CD8-positive, alpha-beta memory T cell (primary cell): ENCODE results near the gene ZNF681. TPM values are rescaled to one million over a fixed set of nuclear protein-coding genes. Genes with fewer than 3 reads are reported as not detected.

ENCODE experiments used
- CTCF ChIA-PET: fragments of 350-600 bp; sonication (Branson Sonifier 250); formaldehyde crosslinking; loops from one replicate; lab custom pipeline; 2021; ENCODE audit warnings: antibody characterized with exemption; lab: Charles Lee
- POLR2A ChIA-PET: fragments of 350-600 bp; sonication (Branson Sonifier 250); formaldehyde crosslinking; loops from one replicate; lab custom pipeline; 2021; ENCODE audit warnings: antibody characterized with exemption; lab: Charles Lee
- DNase-seq, 5 donors: peaks; one replicate each; pipeline versions ENCODE4 v3.0.0 to v3.0.0-alpha.2; 2020 to 2022; ENCODE audit warnings: mixed read lengths in 1 of 5
- H3K27ac ChIP-seq: one replicate; pipeline ENCODE4 v1.7.0; 2013; ENCODE audit warnings: low read depth, mild to moderate bottlenecking, low read length, moderate library complexity
- H3K27me3 ChIP-seq: 2 replicates; pipeline ENCODE4 v1.7.0; 2013; ENCODE audit warnings: low read length, mild to moderate bottlenecking; ENCODE audit not compliant: insufficient read depth, poor library complexity, severe bottlenecking
- H3K36me3 ChIP-seq: 2 replicates; pipeline ENCODE4 v1.7.0; 2013; ENCODE audit warnings: mild to moderate bottlenecking, low read length, moderate library complexity; ENCODE audit not compliant: insufficient read depth
- H3K4me1 ChIP-seq: 2 replicates; pipeline ENCODE4 v1.7.0; 2013; ENCODE audit warnings: mild to moderate bottlenecking, low read length, moderate library complexity; ENCODE audit not compliant: insufficient read depth
- H3K4me3 ChIP-seq: 2 replicates; pipeline ENCODE4 v1.7.0; 2013; ENCODE audit warnings: mild to moderate bottlenecking, low read length
- H3K9me3 ChIP-seq: 2 replicates; pipeline ENCODE4 v1.7.0; 2013; ENCODE audit warnings: mild to moderate bottlenecking, low read length
- H3K27ac Mint-ChIP-seq, 8 donors: one replicate each; pipeline ENCODE4 v1.8.0; 2020 to 2021; ENCODE audit warnings: mixed read lengths in 8 of 8, mild to moderate bottlenecking in 6 of 8, inconsistent platforms in 3 of 8, moderate library complexity in 3 of 8
- H3K27me3 Mint-ChIP-seq, 2 donors: one replicate each; pipeline ENCODE4 v1.8.0; 2020 to 2021; ENCODE audit warnings: mixed read lengths in 2 of 2, mild to moderate bottlenecking in 1 of 2, moderate library complexity in 1 of 2
- H3K36me3 Mint-ChIP-seq, 3 donors: one replicate each; pipeline ENCODE4 v1.8.0; 2020 to 2021; ENCODE audit warnings: mixed read lengths in 3 of 3, inconsistent platforms in 1 of 3, mild to moderate bottlenecking in 1 of 3
- H3K4me1 Mint-ChIP-seq, 3 donors: one replicate each; pipeline ENCODE4 v1.8.0; 2020 to 2021; ENCODE audit warnings: mixed read lengths in 3 of 3, inconsistent platforms in 1 of 3, mild to moderate bottlenecking in 1 of 3
- H3K4me3 Mint-ChIP-seq, 7 donors: one replicate each; pipeline ENCODE4 v1.8.0; 2020 to 2021; ENCODE audit warnings: mixed read lengths in 7 of 7, mild to moderate bottlenecking in 6 of 7, moderate library complexity in 4 of 7, inconsistent platforms in 2 of 7
- H3K9me3 Mint-ChIP-seq, 5 donors: one replicate each; pipeline ENCODE4 v1.8.0; 2020 to 2022; ENCODE audit warnings: mixed read lengths in 5 of 5, mild to moderate bottlenecking in 3 of 5, moderate library complexity in 2 of 5, inconsistent platforms in 1 of 5
- polyA plus RNA-seq: library from polyadenylated mRNA; unstranded; fragments of 300-500 nt; fragmentation: Illumina TruSeq; gene quantifications from one replicate; pipeline ENCODE4 v1.2.3, GENCODE V29; 2021
- total RNA-seq, 2 experiments: library from RNA; stranded (reverse); gene quantifications; one replicate each; pipeline ENCODE4 v1.2.3, GENCODE V29; 2021

Gene ZNF681
- total and polyA plus RNA-seq, 3 experiments from 2014 or later = 1.6 to 4.9 (median 4.6) TPM

- Histone ChIP-seq H3K27ac (no peak overlapping the region), H3K4me3 (no peak overlapping the region), H3K4me1 (peaks cover 4% of the 10 kb centered on the region), H3K36me3 (no peaks in the 10 kb centered on the region), H3K27me3 (no peaks in the 10 kb centered on the region), H3K9me3 (no peaks in the 10 kb centered on the region)
- H3K4me1 Mint-ChIP-seq = peaks cover 14 to 27% (median 22%) of the 10 kb centered on the region in 3 donors
- peaks cover 0 to 23% (median 8%) of the 10 kb centered on the region in 3 donors for H3K36me3 Mint-ChIP-seq
- no peak for DNase-seq
- H3K9me3 Mint-ChIP-seq = no peaks in the 10 kb centered on the region
- ChIA-PET CTCF (no interaction called here), POLR2A (no interaction called here)
- H3K27me3 Mint-ChIP-seq = no peaks in the 10 kb centered on the region
- H3K4me3 Mint-ChIP-seq = no peak overlapping the region
- peak overlapping the region in 1 of 8 donors; percentile 24 for H3K27ac Mint-ChIP-seq
Observed at GRCh38 chr19:23772675-23773063, 14.0 kb upstream of the ZNF681 start.

DNA sequence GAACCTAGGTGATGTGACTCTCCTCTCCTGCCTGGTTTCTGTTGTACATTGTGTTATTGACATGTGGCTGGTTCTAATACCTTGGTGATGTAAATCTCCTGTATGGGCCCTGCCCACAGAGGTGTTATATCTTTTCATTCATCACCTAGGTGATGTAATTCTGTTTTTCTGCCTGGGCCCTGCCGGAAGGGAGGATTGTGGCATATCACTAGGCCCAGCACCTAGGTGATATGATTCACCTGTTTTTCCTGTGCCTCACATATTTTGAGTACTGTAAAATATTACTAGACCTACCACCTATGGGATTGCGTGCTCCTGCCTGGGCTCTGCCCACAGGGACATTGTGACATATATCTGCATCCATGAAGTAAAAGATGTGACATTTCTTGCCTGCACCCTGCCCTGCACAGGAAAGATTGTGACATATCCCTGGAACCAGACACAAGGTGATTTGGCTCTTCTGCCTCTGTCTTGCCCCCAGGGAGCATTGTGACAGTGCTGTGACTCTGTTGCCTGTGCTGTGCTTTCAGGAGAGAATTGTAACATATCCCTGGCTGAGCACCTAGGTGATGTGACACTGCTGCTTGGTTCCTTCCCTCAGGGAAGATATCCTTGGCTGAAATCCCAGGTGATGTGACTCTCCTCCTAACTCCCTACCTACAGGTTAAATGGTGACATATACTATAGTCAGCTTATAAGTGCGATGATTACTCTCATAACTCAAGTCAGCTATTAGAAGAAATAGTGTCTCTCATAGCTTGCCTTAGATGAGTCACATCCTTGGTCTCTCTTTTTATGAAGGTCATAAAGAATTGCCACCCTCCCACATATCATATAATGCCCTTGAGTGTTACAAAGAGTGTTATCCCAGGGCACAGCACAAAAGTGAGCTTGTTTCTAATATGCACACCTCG is 13.3 kb upstream of the ZNF681 start:
- ChIA-PET CTCF (no interaction called here), POLR2A (no interaction called here)
- no peaks in the 10 kb centered on the region for H3K9me3 ChIP-seq
- peaks cover 11 to 21% (median 18%) of the 10 kb centered on the region in 3 donors for H3K4me1 Mint-ChIP-seq
- H3K4me3 ChIP-seq = no peak overlapping the region
- no peak for DNase-seq
- H3K27me3 ChIP-seq = no peaks in the 10 kb centered on the region
- no peaks in the 10 kb centered on the region for H3K36me3 ChIP-seq
- H3K36me3 Mint-ChIP-seq = peaks cover 0 to 21% (median 8%) of the 10 kb centered on the region in 3 donors
- H3K27ac ChIP-seq = no peak overlapping the region
- no peaks in the 10 kb centered on the region for H3K27me3 Mint-ChIP-seq
- no peaks in the 10 kb centered on the region for H3K9me3 Mint-ChIP-seq
- H3K4me3 Mint-ChIP-seq = no peak overlapping the region
- no peaks in the 10 kb centered on the region for H3K4me1 ChIP-seq
- peak overlapping the region in 6 of 8 donors; percentile 10 to 61 (median 42) for H3K27ac Mint-ChIP-seq

GRCh38 chr19:23771316-23771715 is 12.6 kb upstream of the ZNF681 start:
- Histone ChIP-seq H3K4me3 (no peak overlapping the region), H3K9me3 (no peaks in the 10 kb centered on the region), H3K27ac (no peak overlapping the region), H3K36me3 (no peaks in the 10 kb centered on the region), H3K4me1 (no peaks in the 10 kb centered on the region), H3K27me3 (no peaks in the 10 kb centered on the region)
- Mint-ChIP-seq H3K27me3 (no peaks in the 10 kb centered on the region), H3K9me3 (no peaks in the 10 kb centered on the region), H3K4me1 (peaks cover 9 to 20% (median 18%) of the 10 kb centered on the region in 3 donors), H3K36me3 (peaks cover 0 to 19% (median 8%) of the 10 kb centered on the region in 3 donors), H3K4me3 (no peak overlapping the region), H3K27ac (peak overlapping the region in 3 of 8 donors; percentile 10 to 47 (median 25))
- no peak for DNase-seq
- ChIA-PET POLR2A (no interaction called here), CTCF (no interaction called here)

GRCh38 chr19:23770672-23771250 is 12.1 kb upstream of the ZNF681 start:
- Mint-ChIP-seq H3K4me1 (peaks cover 9 to 22% (median 20%) of the 10 kb centered on the region in 3 donors), H3K9me3 (no peaks in the 10 kb centered on the region), H3K36me3 (peaks cover 0 to 19% (median 8%) of the 10 kb centered on the region in 3 donors), H3K4me3 (no peak overlapping the region), H3K27ac (peak overlapping the region in 1 of 8 donors; percentile 5), H3K27me3 (no peaks in the 10 kb centered on the region)
- H3K9me3 ChIP-seq = no peaks in the 10 kb centered on the region
- CTCF ChIA-PET = no interaction called here
- no peaks in the 10 kb centered on the region for H3K27me3 ChIP-seq
- no peak for DNase-seq
- H3K27ac ChIP-seq = no peak overlapping the region
- no peak overlapping the region for H3K4me3 ChIP-seq
- POLR2A ChIA-PET = no interaction called here
- H3K36me3 ChIP-seq = no peaks in the 10 kb centered on the region
- H3K4me1 ChIP-seq = no peaks in the 10 kb centered on the region

DNA sequence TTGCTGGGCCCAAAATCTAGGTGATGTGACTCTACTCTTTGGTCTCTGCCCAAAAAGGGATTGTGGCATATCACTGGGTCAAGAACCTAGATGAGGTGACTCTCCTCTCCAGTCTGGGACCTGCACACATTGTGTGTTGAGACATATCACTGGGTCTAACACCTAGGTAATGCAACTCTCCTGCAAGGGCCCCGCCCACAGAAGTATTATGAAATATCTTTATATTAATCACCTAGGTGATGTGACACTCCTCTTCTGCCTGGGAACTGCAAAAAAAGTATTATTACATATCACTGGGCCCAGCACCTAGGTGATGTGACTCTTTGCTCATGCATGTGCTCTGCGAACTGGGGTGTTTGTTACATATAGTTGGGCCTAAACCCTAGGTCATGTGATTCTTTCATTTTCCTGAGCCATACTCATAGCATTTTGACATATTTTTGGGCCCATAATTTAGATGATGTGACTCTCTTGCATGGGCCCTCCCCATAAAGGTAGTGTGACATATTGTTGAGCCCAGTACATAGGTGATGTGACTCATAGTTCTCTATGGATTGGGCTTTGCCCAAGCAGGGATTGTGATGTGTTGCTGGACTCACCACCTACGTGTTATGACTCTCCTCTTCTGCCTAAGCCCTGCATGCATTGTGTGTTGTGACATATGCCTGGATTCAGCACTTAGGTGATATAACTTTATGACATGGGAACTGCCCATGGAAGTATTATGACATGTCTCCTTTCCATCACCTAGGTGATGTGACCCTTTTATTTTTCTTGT is 11.2 kb upstream of the ZNF681 start:
- Mint-ChIP-seq H3K4me1 (peaks cover 11 to 29% (median 29%) of the 10 kb centered on the region in 3 donors), H3K4me3 (no peak overlapping the region), H3K9me3 (no peaks in the 10 kb centered on the region), H3K27ac (peak overlapping the region in 1 of 8 donors; percentile 27), H3K36me3 (peaks cover 0 to 19% (median 8%) of the 10 kb centered on the region in 3 donors), H3K27me3 (no peaks in the 10 kb centered on the region)
- Histone ChIP-seq H3K4me1 (no peaks in the 10 kb centered on the region), H3K4me3 (no peak overlapping the region), H3K36me3 (no peaks in the 10 kb centered on the region), H3K9me3 (no peaks in the 10 kb centered on the region), H3K27me3 (no peaks in the 10 kb centered on the region), H3K27ac (no peak overlapping the region)
- ChIA-PET POLR2A (no interaction called here), CTCF (no interaction called here)
- no peak for DNase-seq

DNA sequence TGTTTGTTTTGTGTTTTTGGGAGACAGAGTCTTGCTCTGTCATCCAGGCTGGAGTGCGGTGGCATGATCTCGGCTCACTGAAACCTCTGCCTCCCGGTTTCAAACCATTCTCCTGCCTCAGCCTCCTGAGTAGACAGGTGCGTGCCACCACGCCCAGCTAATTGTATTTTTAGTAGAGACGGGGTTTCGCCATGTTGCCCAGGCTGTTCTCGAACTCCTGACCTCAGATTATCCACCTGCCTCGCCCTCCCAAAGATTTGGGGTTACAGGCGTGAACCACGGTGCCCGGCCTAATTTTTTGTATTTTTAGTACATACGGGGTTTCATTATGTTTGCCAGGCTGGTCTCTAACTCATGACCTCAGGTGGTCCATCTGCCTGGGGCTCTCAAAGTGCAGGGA is 8.3 kb upstream of the ZNF681 start:
- CTCF ChIA-PET = no interaction called here
- H3K36me3 Mint-ChIP-seq = peaks cover 0 to 14% (median 6%) of the 10 kb centered on the region in 3 donors
- H3K4me3 Mint-ChIP-seq = no peak overlapping the region

GRCh38 chr19:23764781-23765180 is 6.1 kb upstream of the ZNF681 start:
- H3K9me3 Mint-ChIP-seq = no peaks in the 10 kb centered on the region
- H3K36me3 ChIP-seq = no peaks in the 10 kb centered on the region
- no peak for DNase-seq
- H3K27me3 ChIP-seq = no peaks in the 10 kb centered on the region
- peaks cover 32 to 50% (median 45%) of the 10 kb centered on the region in 3 donors for H3K4me1 Mint-ChIP-seq
- H3K36me3 Mint-ChIP-seq = peaks cover 0 to 6% (median 0%) of the 10 kb centered on the region in 3 donors
- ChIA-PET CTCF (interaction anchor here (0.7 kb wide), 1 partner anchor 13 kb away, joined by 3 read pairs; no protein-coding TSS in a partner anchor), POLR2A (interaction anchor here (0.7 kb wide), 1 partner anchor 314 kb away, joined by 3 read pairs; no protein-coding TSS in a partner anchor)
- peak overlapping the region; percentile 7 to 99 (median 97) for H3K4me3 Mint-ChIP-seq
- peaks cover 9% of the 10 kb centered on the region for H3K4me1 ChIP-seq
- H3K27ac ChIP-seq = no peak overlapping the region
- H3K9me3 ChIP-seq = no peaks in the 10 kb centered on the region
- peak overlapping the region in 5 of 8 donors; percentile 0 to 78 (median 47) for H3K27ac Mint-ChIP-seq
- H3K4me3 ChIP-seq = no peak overlapping the region
- H3K27me3 Mint-ChIP-seq = no peaks in the 10 kb centered on the region

More for the DNA sequence above, 8.3 kb upstream of the ZNF681 start:
- no peaks in the 10 kb centered on the region for H3K9me3 ChIP-seq
- Mint-ChIP-seq H3K27ac (no peak overlapping the region), H3K27me3 (no peaks in the 10 kb centered on the region), H3K9me3 (no peaks in the 10 kb centered on the region), H3K4me1 (peaks cover 27 to 46% (median 43%) of the 10 kb centered on the region in 3 donors)
- H3K4me1 ChIP-seq = peaks cover 4% of the 10 kb centered on the region
- H3K27ac ChIP-seq = no peak overlapping the region
- DNase-seq = no peak
- H3K36me3 ChIP-seq = no peaks in the 10 kb centered on the region
- H3K4me3 ChIP-seq = no peak overlapping the region
- POLR2A ChIA-PET = no interaction called here
- no peaks in the 10 kb centered on the region for H3K27me3 ChIP-seq
